ENCODE results near the gene ENHO.
"Not testable (repeated sequence)": the region's sequence is repeated elsewhere in the genome, so short reads cannot be mapped to it uniquely, and the experiment has no call there.

The ENHO gene

DNA sequence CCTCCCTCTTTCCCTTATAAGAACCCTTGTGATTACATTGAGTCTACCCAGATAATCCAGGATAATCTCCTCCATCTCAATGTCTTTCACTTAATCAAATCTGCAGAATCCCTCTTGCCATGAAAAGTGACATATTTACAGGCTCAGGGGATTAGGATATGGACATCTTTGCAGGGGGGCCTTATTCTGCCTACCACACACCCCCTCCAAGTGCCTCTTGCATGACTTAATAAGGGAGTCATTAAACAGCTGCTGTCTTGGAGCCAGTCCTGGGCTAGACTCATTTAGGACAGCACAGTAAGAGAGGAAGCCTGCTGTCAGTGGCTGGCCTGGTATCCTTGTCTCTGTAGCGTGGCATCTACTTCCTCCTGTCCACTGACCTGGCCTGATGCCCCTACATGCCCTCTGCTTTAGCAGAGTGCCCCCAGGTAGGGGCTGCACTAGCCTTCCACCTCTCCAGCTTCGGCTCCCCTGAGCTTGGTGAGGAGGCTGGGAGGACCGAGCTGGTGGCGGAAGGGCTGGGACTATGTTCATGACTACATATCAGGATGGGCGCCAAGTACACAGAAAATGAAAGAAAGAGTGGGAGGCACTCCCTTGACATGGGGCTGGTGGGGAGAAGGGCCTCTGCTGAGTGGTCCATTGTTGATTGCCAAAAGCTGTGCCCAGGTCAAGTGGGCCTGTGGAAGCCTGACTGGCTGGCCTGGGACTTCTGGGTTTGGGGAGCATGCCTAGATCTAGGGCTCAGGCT, 17.2 kb downstream of the ENHO start:
- DNase-seq, result no peak

DNA sequence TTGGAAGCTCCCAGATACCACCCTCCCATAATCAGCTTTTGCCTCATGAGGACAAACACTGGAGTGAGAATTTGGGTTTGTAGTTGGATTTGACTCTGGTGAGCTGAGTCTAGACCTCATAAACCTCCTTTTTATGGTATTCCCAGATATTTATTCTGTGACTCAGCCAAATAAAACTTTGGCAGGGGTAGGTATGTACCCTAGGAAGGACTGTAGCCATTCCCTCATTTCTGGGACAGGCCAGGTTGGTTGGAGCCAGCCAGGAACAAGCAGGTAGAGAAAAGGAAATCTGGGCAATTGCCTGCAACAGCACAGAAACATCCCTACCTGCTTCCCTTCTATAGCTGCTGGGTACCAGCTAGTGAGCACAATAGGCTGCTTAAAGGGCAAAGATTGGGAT, 19.4 kb downstream of the ENHO start:
- no peak for DNase-seq

DNA sequence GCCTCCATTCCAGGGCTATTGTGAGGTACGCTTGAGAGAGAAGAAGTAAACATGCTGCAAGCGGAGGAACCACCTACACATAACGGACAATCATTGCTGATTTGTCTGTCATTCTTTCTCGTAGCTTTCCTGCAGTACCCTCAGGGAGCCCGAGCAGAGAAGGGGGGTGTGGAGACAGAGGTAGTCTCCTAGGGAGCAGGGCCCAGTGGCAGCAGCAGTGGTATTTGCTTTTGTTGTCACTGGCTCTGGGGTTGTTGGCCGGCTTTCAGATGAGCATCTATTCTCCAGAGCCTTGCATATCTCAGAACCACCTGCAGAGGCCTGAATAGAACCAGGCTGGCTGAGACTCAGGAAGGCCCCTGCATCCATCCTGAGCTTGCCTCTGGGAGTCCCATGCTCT, 19.9 kb downstream of the ENHO start:
- no peak for DNase-seq

DNA sequence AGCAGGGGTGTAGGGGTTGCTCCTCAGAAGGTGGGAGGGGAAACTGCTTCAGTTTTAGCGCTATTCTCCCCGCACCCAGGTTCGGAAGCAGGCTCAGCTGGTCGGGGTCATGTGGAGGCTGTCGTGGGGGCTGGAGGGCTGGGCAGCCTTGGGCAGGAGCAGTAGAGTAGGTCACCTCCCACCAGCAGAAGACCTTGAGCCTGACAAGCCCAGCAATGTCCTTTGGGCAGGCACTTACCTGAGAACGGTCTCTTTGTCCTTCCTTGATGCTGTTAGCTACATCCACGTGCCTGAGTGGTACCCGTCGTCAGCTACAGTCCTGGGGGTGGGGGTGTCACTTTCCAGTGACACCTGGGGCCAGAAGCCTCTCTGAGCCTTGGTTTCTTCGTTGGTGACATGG, 20.3 kb downstream of the ENHO start:
- DNase-seq, result no peak

DNA sequence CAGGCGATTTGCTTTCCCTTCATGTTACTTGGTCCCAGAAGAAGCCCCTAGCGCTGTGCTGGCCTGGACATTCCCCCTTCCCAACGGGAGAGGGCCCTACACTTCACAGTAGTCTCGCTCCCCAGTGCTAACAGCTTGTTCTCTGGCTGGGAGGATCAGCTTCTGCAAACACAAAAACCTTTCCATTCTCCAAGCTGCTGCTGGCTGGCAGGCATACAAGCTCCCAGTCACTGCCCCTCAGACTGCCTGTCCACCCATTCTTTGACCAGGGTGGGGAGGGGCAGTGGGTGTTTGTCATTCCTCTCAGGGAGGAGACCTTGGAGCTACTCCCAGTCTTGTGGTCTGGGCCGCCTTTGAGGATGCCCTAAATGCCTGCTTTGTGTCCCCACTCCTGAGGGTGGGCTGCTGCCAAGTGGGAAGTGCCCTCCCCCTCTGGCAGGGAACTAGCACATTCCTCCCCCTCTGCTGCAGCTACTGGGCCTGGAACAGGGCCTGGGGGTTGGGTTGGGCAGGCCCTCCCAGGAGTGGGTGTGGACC, 20.8 kb downstream of the ENHO start:
- no peak for DNase-seq

DNA sequence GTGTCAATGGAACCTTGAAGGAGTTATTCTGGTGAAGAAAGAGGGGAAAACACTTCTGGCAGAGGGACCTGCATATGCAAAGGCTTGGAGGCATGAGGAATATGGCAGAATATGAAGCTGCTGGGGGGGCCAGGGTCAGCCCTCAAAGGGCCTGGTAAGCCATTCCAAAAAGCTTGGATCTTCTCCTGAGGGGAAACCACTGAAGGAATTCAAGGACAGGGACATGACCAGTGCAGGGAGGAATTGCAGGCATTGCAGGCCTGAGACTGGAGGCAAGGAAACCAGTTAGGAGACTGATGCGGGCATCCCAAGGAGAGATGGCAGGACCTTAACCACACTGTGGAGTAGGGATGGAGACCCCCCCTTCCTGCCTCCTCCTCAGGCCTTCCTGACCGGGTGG, 21.4 kb downstream of the ENHO start:
- DNase-seq, result no peak

DNA sequence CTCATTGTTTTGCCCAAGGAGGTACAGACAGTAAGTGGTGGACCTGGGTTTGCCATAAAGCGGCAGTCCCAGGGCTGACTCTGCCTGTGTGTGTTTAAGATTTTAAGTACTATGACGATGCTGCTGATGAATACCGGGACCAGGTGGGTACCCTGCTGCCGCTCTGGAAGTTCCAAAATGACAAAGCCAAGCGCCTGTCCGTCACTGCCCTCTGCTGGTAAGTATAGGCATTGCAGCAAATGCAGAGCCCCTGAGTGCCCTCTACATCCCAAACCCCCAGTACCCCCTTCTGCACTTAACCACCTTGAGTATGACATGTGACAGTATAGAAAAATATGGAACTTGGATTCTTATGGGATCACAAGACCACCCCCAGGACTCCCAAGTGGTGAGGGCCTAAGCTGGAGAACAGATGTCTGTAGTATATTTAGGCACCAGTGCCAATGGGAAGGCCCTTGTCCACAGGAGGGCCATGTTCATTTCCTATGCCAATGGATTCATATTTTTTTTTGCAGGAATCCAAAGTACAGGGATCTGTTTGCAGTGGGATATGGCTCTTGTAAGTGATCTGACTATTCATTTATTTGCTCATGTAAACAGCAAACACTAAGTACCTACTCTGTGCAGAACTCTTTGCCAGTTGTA, 22.0 kb downstream of the ENHO start:
- peak; percentile 74 for DNase-seq

DNA sequence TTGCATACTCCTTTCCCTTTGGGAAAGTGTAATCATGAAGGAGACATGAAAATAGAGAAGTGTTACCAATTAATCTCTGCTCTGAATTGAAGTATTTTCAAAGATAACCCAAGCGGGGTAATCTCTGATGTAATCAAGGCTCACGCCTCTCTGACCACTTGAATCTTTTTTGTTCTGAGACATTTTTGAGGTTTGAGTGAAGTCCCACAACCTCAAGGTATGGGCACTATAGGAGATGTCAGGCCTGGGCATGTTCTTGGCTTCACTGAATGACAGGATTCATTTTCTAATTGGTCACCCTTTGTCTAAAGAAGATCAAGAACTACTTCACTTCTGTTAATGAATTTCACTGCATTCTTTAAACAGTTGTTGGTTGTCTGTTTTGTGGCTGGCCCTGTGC, 23.7 kb downstream of the ENHO start:
- DNase-seq, result no peak

DNA sequence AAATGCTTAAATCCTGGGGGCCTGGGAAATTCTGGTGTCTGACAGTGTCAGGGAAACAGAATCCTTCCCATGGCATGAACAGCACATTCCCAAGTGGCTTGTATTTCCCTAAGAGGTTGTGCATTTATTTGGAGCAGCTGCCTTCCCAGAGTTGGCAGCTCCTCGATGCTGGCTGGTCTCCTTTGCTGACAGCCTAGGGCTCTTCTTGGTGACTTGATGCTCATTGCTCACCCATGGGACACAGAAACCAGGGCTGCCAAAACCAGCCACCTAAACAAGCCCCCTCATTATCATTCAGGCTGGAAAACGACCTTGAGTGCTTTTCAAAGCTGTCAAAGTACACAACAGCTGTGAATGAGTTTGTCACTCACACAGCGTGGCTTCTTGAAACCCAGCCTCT, 24.2 kb downstream of the ENHO start:
- no peak for DNase-seq

DNA sequence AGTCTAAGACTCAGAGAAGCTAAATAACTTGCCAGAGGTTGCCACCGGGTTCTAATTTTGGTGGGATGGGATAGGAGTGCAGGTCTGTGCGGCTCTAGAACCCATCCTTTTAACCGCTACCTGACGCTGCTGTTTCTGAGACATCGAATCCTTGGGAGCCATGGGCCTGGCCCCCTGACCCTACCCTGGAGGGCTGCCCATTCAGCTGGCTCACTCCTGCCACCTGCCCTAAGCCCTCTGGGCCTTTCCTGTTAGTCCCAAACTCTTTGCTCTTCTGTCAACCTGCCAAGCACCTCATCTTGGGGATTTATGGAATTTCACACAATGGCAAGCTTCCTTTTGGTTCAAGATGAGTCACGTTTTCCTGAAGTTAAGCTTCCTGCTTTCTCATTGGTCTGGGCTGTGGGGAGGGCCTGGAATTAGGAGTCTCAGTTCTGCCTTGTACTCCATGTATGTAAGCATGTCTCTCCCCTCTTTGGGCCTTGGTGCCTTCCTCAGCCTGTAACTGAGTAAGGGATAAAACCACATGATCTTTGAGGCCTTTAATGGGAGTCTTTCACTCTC, 26.6 kb downstream of the ENHO start:
- no peak for DNase-seq

DNA sequence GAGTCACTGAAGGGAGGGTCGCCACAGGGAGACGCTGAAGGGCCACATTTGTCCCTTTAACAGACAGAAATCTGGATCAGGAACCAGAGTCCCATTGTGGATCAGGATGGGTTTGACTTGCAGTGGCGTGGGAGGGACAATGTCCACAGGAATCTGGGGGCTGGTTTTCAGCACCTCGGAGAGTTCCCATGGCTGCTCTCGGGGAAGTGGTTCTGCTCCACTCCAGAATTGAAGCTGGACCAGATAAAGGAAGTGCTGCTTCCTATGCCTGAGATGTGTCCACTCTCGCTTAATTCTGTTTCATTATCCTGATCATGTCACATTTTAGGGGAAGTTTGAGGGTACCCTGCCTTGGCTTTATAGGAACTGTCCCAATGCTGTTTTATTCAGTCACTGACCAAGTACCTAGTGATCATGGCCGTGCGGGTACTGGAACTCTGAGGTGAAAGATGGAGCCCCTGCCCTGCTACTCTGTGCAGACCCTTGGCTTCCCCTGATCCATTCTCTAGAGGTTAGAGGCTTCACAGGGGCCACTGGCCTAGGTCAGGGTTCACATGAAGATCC, 28.7 kb downstream of the ENHO start:
- no peak for DNase-seq

DNA sequence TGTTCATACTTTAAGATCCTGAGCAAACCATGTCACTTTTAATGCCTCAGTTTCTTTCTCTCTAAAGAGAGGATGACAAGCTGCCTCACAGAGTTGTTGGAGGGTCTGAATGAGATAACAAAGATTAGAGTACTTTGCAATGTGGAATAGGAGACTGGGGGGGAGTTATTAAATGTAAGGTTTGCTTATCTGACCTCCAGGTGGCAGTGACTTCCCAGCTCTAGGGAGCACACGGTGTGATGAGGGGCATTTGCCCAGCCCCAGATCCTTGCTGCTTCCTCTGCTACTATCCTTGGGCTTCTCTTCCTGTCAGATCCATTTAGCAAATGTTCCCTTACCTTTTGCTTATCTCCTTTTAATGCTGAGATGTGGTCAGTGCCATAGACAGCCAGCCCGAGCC, 30.7 kb downstream of the ENHO start:
- DNase-seq, result no peak

DNA sequence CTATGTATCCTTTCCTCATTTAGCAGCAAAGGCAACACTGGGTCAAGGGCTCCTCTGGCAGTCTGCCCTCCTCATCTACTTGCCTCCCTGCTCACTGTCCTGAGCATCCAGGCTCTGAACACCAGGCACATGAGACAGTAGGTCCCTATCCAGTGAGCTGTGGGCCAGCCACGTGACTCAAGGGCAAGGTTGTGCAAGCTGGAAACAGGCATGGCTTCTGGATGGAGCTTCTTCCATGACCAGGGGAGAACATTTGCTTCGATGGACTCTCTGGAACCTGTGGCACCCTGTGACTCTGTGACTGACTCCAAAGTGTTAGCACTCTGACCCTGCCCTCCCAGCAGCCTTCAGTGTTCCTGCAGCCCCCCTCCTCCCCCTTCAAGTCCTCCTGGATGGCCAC, 31.2 kb downstream of the ENHO start:
- DNase-seq, result no peak

DNA sequence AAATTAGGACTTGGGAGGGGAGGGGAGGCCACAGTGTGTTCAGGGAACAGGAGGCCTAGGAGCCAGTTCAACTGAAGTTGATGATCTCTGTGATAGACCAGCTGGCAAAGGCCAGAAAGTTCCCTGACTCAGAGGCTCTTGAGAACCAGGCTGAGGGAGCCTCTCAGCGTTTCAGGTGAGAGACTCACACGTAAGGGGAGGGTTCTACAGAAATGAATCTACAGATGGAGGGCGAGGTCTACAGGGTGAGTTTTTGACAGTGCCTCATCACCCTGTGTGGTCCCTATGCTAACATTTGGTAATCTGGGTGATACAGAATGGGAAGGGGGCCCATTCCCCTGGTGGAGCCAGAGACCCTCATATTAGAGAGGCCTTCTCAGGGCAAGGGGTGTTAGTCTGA, 32.0 kb downstream of the ENHO start:
- no peak for DNase-seq

DNA sequence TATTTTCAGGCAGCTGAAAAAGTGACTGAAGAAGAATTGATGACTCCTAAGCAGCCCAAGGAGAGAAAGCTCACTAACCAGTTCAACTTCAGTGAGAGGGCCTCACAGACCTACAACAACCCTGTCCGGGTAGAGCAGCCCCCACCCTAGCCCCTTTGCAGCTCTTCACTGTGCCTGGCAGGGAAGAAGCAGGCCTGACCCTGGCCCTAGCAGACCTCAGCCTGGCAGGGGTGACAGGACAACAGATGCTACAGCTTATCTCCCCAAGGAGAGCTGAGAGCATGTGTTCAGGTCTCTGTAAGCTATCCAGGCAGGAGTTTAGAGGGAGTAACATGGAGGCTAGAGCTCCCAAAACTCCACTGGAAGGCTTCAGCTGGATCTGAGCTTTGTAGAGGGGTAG, 32.4 kb downstream of the ENHO start:
- no peak for DNase-seq

DNA sequence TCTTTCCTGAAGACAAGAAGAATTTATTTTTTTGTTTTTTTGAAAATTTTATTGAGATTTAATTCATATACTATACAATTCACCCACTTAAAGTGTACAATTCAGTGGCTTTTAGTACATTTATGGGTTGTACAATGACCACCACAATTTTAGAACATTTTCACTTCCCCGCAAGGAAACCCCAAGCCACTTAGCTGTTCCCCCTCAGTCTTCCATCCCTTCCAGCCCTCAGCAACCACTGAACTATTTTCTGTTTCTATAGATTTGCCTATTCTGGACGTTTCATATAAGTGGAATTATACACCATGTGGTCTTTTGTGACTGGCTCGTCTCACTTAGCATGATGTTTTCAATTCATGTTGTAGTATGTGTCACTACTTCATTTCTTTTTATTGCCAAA, 36.2 kb downstream of the ENHO start:
- no peak for DNase-seq

DNA sequence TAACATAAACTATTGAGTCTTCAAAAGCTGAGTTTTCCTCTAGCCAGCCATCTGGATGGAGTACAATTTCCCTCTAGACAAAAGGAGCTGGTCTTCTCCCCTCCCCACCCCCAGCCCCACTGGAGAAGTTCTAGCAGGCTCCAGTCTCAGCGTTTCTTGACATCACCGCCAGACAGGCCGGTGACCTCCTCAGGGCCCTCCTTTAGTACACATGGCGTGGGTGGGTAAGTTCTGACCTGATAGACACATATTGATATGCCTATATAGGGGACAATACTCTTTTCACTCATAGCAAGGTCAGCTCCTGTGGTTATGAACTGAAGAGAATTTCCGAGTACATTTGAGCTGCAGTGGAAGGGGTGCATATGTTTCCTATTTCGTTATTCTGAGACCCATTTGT, 37.0 kb downstream of the ENHO start:
- DNase-seq, result no peak

DNA sequence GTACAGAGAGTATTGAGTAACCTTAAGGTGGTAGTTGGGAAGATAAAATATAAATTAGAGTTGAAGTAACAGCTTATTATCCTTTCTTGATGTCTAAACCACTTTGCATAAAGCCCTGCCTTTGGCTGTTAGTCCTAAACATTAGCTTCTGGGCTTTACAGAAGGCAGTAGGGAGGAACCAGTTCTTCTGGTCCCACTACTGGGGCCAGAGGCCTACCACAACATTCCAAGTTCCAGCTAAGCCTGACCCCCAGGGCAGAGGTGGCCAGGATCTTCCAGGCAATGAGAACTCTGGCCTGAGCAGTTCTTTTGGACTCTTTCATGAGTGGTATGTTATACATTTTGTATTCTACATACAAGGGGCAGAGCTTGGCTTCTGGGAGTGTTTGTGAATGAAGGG, 38.1 kb downstream of the ENHO start:
- no peak for DNase-seq

DNA sequence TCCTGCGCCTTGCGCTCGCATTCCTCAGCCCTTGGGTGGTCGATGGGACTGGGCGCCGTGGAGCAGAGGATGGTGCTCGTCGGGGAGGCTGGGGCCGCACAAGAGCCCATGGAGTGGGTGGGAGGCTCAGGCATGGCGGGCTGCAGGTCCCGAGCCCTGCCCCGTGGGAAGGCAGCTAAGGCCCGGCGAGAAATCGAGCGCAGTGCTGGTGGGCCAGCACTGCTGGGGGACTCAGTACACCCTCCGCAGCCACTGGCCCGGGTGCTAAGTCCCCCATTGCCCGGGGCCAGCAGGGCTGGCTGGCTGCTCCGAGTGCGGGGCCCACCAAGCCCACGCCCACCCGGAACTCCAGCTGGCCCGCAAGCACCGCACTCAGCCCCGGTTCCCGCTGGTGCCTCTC, 40.0 kb downstream of the ENHO start:
- DNase-seq, result not testable (repeated sequence)

DNA sequence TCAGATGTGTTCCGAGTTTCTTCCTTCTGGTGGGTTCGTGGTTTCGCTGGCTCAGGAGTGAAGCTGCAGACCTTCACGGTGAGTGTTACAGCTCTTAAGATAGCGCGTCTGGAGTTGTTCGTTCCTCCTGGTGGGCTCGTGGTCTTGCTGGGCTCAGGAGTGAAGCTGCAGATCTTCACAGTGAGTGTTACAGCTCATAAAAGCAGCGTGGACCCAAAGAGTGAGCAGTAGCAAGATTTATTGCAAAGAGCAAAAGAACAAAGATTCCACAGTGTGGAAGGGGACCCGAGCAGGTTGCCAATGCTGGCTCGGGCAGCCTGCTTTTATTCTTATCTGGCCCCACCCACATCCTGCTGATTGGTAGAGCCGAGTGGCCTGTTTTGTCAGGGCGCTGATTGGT, 41.2 kb downstream of the ENHO start:
- DNase-seq, result not testable (repeated sequence)

DNA sequence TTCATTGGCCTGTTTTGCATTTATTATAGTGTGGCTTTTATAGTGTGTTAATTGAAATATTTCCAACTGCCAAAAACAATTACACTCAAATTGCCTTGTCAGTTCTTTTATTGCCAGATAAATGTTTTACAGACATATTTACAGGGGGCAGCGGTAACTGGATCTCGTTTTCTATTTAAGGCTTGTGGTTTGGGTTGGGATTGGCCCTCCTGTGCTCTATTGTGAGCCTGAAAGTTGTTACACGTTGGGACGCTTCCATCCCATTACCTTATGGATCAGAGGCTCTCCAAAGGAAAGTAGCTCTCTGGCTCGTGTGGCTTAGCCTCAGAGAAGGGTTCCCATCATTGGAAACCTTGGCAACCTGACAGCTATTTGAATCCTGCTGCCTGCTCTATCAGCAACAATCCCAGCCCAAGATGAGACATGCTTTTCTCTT, 43.3 kb downstream of the ENHO start:
- no peak for DNase-seq

DNA sequence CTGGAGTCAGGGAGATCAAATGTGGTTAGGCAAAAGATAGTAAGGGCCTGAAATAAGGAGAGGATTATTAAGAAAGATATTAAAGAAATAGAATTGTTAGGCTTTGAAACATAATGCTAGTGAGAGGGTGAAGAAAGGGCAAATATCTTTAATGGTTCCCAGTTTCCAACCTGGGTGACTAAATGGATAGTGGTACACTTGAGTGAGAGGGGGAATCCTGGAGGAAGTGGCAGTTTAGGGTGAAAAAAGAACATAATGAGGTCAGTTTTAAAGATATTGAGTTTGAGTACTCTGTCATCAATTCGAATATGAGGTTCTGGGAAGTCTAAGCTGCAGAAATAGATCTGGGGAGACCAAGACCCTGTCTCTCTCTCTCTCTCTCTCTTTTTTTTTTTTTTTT, 45.2 kb downstream of the ENHO start:
- DNase-seq, result no peak

DNA sequence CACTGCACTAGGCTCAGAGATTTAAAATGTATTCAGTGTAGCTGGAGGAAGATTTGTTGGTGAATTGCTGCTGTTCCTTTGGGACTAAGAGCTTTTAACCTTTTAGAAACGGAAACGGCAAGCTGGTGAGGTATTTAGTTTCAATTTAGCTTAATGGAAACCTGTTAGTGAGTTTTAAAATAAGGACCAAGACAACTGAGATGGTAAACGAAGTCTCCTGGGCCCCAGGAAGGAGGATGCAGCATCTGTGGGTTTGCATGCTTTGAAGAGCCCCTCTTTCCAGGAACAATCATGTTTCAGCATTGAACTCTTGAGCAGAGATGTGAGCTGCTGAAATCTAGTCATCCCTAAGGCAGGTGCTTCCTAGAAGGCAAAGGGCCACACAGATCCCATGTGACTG, 47.7 kb downstream of the ENHO start:
- DNase-seq, result no peak
